ENCODE results near the gene PRR5L. TPM values are rescaled to one million over a fixed set of nuclear protein-coding genes. Genes with fewer than 3 reads are reported as not detected.

The PRR5L gene
- total and polyA plus RNA-seq, 9 of the 15 experiments (the other 6 are each of a cell fraction or from before 2014, with no cell fraction given), result 0.11 to 0.60 (median 0.36) TPM; not detected in 2

- WGBS (ENCODE audit: insufficient coverage, low coverage, missing lambda C conversion rate), result 1% methylated on average over 3 of the region's 4 CpGs
- DNase-seq (ENCODE audit: extremely low read depth in 1 of 4, low spot score in 3 of 4) (no peak), ATAC-seq (no peak), FAIRE-seq (no peak)
- Histone ChIP-seq H3K79me2 (ENCODE audit: control insufficient read depth, insufficient read depth, low read length) (no peaks in the 10 kb centered on the region), H3K27me3 (ENCODE audit: control insufficient read depth in 2 of 2, insufficient read depth in 2 of 2, low read length in 2 of 2) (0 out of 5 replicates have a peak, but pooled peaks cover 0 to 2% of the 10 kb centered on the region in 2 experiments), H3K4me3 (no peak overlapping the region), H3K4me1 (replicated peaks in 1 of 2; ENCODE audit: control insufficient read depth in 2 of 2, insufficient read depth in 2 of 2, low read length in 2 of 2) (no peaks in the 10 kb centered on the region), H3K36me3 (ENCODE audit: control insufficient read depth, insufficient read depth, low read length) (no peaks in the 10 kb centered on the region), H3K9me3 (replicated peaks; ENCODE audit: control insufficient read depth, insufficient read depth, low read depth, low read length) (no peaks in the 10 kb centered on the region), H3K4me2 (ENCODE audit: insufficient read depth, low read length) (no peak overlapping the region), H3K9me1 (ENCODE audit: control insufficient read depth, insufficient read depth, low read length) (no peaks in the 10 kb centered on the region), H3K27ac (ENCODE audit: extremely low read depth, low read depth, low read length) (no peak overlapping the region), H3K9ac (ENCODE audit: insufficient read depth in 1 of 2, low read depth in 2 of 2, low read length in 2 of 2) (no peak overlapping the region), H4K20me1 (replicated peaks; ENCODE audit: control insufficient read depth, insufficient read depth, low read length) (no peaks in the 10 kb centered on the region; the same call in 1 of the 2 replicates), H2AFZ (ENCODE audit: low read depth, low read length) (no peak overlapping the region)
- ChIA-PET CTCF (ENCODE audit: low intra/inter-chr PET ratio) (no interaction called here), POLR2A (interaction anchor here (0.6 to 1.1 kb wide), 2 partner anchors 9 to 96 kb away, joined by 3 to 4 read pairs; no protein-coding TSS in a partner anchor)
- intact Hi-C loops (cut with micrococcal nuclease), result no loop called here
- BruUV-seq (replicated peaks), result no TSS peak
- in situ Hi-C loops (cut with MboI), result no loop called here
- TF ChIP-seq TOE1 (IDR thresholded peaks at IDR 0.05; ENCODE audit: borderline replicate concordance) (no peak), TOE1 (CRISPR knock-in tag; IDR thresholded peaks at IDR 0.05; ENCODE audit: borderline replicate concordance, low read depth) (no peak), CUX1 (CRISPR knock-in tag; IDR thresholded peaks at IDR 0.05) (no peak), ELF2 (CRISPR knock-in tag; IDR thresholded peaks at IDR 0.05) (no peak), SLC30A9 (CRISPR knock-in tag; IDR thresholded peaks at IDR 0.05) (no peak), PPARD (CRISPR knock-in tag; IDR thresholded peaks at IDR 0.05) (no peak), MAX (CRISPR knock-in tag; IDR thresholded peaks at IDR 0.05) (no peak), NR2C1 (IDR thresholded peaks at IDR 0.05) (no peak), NR2C1 (tag; IDR thresholded peaks at IDR 0.05) (no peak), MTA3 (IDR thresholded peaks at IDR 0.05; ENCODE audit: borderline replicate concordance) (no peak), NBN (IDR thresholded peaks at IDR 0.05; ENCODE audit: low read depth) (no peak), ZNF79 (CRISPR knock-in tag; IDR thresholded peaks at IDR 0.05; ENCODE audit: low read depth) (no peak), MBD2 (IDR thresholded peaks at IDR 0.05; ENCODE audit: borderline replicate concordance, low read depth) (no peak), CHD4 (IDR thresholded peaks at IDR 0.05; ENCODE audit: insufficient read depth, insufficient replicate concordance, low read depth, low read length, poor library complexity, severe bottlenecking) (no peak), ZNF23 (CRISPR knock-in tag; IDR thresholded peaks at IDR 0.05) (no peak), NFYB (IDR thresholded peaks at IDR 0.05; ENCODE audit: extremely low read depth, insufficient read length) (no peak), ZNF282 (CRISPR knock-in tag; IDR thresholded peaks at IDR 0.05) (no peak)
Measured at GRCh38 chr11:36248436-36248835, 47.7 kb upstream of the PRR5L start.

All from K562 (cell line).